PC-9 (cell line): ENCODE data around the gene PROK1.

Experiments used
- EZH2 ChIP-seq: fragments of 200-600 bp; sonication (generic); IDR thresholded peaks from 2 replicates; pipeline ENCODE4 v1.8.0; 2017; ENCODE audit warnings: antibody characterized with exemption, low read depth
- TF ChIP-seq, protein P1 (sequence below): fragments of 200-600 bp; sonication (generic); conservative IDR thresholded peaks from 2 replicates; pipeline ENCODE4 v1.6.1; 2017; ENCODE audit warnings: mixed run types, antibody characterized with exemption, mild to moderate bottlenecking, moderate library complexity

GRCh38 chr1:110455151-110455550, 4.2 kb downstream of the PROK1 start:
- TF ChIP-seq, protein P1, sequence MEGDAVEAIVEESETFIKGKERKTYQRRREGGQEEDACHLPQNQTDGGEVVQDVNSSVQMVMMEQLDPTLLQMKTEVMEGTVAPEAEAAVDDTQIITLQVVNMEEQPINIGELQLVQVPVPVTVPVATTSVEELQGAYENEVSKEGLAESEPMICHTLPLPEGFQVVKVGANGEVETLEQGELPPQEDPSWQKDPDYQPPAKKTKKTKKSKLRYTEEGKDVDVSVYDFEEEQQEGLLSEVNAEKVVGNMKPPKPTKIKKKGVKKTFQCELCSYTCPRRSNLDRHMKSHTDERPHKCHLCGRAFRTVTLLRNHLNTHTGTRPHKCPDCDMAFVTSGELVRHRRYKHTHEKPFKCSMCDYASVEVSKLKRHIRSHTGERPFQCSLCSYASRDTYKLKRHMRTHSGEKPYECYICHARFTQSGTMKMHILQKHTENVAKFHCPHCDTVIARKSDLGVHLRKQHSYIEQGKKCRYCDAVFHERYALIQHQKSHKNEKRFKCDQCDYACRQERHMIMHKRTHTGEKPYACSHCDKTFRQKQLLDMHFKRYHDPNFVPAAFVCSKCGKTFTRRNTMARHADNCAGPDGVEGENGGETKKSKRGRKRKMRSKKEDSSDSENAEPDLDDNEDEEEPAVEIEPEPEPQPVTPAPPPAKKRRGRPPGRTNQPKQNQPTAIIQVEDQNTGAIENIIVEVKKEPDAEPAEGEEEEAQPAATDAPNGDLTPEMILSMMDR, result no peak
- no peak for TF ChIP-seq EZH2
